HG03196 (cell line): ENCODE results near the gene ADORA1.

Experiments used
- ATAC-seq: cut with Tn5 transposase; IDR thresholded peaks from one replicate; pipeline ENCODE4 v1.9.1; 2021; ENCODE audit not compliant: unreplicated experiment

The ADORA1 gene

DNA sequence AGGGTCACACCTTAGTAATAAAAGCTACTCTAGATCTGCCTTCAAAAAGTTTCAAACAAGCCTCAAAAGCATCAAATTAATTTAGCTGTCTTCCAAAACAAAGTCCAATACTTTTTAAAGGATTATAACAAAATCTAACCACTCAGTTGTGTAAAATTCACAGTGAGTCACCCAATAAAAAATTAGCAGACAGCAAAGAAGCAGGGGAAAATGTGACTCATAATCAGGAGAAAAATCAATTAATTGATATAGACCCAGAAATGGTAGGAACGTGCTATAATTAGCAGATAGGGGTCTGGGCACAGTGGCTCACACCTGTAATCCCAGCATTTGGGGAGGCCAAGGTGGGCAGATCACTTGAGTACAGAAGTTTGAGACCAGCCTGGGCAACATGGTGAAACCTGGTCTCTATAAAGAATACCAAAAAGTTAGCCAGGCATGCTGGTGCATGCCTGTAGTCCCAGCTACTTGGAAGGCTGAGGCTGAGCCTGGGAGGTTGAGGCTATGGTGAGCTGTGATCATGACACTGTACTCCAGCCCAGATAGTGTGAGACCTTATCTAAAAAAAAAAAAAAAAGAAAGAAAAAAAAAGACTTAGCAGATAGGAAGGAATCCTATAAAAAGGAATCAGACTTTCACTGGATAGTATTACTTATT lies 33.6 kb upstream of the ADORA1 start:
- no peak for ATAC-seq

DNA sequence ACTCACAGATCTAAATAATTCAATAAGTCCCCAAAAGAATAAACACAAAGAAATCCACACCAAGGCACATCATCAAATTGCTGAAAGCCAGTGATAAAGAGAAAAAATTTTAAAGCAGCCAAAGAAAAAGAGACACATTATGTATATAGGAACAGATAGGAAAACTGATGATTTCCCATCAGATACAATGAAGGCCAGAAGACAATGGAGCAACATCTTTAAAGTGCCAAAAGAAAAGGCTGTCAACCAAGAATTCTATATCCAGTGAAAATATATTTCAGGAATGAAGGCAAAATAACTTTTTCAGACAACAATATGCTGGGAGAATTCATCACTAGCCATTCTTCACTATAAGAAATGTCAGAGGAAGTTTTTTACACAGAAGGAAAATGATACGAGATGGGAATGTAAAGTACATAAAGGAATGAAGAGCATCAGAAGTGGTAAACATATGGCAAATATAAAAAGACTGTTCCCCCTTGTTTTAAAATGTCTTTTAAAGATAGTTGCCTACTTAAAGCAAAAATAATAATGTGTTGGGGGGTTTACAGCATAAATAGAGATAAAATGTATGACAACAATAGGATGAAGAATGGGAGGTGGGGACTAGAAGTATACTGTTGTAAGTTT lies 32.4 kb upstream of the ADORA1 start:
- no peak for ATAC-seq

DNA sequence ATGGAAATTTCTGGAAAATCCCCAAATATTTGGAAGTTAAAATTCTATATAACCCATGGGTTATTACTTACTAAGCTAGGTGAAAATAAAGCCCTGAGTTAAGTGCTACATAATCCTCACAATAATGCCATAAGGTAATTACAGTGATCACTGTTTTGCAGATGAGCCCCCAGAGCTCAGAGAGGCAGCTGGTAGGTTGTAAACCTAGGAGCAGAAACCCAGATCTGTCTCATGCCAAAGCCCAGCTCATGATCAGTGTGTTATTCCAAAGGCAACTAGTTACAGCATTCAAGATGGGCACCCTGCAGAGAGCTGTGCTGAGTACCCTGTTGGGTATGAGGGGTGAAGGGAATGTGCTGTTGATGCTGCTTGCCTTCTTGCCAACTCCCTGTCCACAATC lies 31.0 kb upstream of the ADORA1 start:
- no peak for ATAC-seq

DNA sequence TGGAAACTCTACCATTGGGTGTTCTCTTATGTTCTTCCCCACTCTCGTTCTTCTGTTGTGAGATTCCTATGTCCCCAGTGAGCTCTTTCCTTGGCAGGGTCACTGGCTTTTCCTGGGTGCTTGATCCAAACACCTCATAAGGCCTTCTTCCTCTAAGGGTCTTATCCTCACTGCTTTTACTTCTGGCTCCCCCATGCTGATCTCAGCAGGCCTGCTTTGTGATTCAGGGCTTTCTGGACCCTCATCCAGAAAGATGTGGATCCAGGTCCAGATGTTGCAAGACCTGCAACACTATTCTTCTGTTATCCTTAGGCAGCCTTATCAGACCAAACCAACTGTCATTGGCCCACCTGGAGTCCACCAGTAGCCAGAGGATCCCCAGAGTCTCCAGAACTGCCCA lies 30.5 kb upstream of the ADORA1 start:
- ATAC-seq, result no peak

DNA sequence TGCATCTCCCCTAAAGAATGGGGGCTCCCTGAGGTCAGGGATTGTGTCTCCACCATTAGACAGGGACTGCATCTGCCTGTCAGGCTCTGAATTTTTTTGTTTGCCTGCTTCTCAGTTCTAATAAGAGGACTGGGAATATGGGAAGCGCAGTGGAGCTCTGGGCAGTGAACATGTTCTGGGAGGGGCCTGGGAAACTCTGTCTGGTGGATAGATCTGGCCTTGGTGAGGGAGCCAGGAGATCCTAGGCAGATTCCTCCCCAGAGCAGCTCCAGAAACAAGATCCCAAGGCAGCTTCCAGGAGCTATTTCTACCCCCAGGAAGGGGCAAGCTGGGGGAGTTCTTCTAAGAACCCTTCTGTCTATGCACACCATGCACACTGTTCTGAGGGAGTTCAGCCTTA lies 29.1 kb upstream of the ADORA1 start:
- ATAC-seq, result no peak

DNA sequence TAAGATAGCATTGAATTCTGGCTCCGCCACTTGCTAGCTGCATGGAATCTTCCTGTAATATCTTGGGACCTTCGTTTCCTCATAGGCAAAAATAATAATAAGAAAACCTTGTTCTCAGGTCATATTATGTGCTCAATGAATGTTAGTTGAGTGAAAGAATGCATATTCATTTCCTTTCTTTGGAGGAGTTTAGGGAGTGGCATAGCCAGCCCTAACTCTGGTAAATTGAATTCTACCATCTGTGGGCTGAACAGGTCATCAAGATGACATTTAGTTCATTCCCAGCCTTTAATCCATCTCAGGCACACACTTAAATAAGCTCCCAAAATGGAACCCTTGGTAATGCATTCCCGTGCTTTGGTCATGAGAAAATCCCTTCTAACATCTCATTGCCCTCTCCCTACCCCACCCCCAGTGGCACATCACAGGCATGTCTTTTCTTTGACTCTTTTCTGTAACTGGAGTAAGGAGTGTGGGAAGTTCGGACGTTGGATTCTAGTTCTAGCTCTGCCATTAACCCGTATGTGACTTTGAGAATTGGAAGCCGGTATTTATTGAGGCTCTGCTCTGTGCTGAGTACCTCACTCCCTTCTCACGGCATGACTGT lies 28.5 kb upstream of the ADORA1 start:
- no peak for ATAC-seq

DNA sequence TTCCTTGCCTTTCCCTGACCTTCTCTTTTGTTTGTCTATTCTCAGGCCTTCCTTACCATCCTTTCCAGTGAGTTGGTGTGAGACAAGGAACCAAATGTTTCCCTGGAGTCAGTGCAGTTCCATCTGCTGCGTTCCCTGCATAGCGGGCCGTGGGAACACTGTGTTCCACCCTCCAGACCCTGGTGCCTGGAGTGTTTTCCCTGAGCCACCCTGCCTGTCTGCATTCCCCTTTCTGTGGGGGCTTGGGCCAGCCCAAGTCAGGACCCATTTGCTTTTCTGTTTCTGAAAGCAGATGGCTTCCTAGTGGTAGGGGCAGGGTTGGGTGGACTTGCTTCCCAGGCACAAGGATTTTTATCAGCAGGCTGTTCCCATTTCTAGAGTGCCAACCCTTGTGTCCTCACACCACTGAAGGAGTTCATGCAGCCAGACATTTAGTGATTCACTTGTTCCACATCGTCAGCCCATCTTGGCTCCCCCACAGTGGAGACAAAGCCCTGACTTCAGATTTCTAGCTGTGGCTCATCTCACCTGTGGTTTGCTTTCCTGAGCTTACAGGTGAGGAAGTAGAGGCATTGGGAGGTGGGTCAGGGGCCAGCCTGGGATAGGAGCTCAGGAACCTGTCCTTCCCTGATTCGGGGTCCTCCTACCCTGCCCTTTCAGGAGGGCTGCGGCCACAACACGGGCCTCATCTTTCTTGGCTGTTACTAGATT lies 27.6 kb upstream of the ADORA1 start:
- no peak for ATAC-seq

DNA sequence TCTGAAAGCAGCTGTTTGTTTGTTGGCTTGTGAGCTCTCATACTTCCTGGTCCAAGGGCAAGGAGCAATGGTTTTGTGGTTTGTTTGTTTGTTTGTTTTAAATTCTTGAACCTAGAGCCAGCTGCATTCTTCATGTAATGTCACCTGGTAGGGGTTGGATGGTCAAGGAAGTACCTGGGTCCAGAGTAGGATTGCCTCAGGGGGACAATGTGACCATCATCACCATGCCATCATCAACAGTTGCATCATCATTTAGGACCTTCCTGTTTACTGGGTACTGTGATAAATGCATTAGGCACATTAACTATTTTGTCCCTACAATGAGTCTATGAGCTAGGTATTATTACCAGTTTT lies 27.0 kb upstream of the ADORA1 start:
- no peak for ATAC-seq

DNA sequence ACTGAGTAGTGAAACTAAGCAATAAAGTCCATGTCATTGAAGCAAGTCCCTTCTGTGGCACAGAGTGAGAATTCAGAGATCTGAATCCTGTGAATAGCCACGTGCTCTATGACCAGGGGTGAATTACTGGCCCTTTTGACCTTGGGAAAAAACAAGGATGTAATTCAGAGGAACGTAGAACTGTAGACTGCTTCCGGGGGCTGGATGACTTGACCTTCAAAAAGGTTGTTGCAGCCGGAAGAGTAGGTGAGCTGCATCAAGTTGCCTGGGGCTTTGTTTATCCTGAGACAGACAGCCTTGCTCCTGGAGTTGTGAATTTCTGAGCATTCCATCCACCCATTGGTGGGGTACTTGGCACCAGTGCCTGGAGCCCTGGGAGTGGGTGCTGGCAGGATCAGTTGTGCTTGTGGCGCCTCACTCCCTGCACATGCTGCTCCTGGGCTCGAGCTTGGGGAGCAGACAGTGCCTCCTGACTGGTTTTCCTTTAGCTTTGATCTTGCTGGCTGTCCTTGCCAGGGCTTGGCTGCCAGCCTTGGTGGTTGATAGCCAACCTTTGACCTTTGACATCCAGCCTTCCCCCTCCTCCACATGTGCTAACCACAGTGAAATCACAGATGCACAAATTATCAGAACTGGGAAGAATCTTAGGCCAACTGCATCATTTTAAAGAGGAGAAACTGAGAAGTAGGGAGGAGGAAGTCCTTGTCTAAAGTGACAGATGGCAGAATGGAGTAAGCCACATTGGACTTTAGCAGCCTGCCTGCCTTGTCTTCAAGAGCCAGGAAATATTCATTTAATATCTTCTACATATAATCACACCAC lies 25.5 kb upstream of the ADORA1 start:
- ATAC-seq, result no peak

DNA sequence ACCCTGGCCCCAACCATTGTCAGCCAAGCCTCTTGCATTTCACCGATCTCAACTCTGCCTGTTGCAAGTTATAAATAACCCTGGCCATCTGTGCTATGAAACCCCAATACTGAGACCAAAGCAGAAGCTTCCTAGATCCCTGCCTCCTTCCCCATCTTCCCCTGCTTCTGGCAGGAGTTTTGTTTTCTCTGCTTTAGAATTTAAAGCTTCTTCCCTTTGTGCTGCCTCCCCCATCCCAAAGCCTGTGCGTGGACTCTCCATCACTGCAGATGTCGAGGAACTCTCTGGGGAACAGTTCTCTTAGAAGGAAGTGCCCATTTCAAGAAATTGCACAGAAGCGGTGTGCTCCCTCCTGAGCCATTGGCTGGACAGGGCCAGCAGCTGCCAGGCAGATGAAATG lies 24.3 kb upstream of the ADORA1 start:
- ATAC-seq, result no peak

DNA sequence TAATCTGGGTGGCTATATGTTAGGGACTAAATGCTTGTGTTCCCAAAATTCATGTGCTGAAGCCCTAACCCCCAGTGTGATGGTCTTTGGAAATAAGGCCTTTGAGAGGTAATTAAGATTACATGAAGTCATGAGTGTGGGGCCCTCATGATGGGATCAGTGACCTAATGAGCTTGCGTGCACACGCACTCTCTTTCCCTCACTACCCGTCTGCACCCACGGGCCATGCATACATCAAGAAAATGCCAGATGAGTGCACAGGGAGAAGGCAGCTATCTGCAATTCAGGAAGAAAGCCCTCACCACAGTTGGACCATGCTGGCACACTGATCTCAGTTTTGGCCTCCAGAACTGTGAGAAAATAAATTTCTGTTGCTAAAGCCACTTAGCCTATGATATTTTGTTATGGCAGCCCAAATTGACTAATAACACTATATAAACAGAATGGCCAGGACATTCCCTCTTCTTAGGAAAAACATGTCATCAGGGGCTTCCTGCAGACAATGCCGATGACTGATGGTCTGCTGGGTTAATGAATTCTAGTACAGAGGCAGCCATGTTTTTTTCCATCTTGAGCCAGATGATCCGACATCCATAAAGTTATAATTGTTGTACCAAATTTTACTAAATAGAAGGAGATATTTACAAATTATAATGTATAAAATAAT lies 23.6 kb upstream of the ADORA1 start:
- ATAC-seq, result no peak

DNA sequence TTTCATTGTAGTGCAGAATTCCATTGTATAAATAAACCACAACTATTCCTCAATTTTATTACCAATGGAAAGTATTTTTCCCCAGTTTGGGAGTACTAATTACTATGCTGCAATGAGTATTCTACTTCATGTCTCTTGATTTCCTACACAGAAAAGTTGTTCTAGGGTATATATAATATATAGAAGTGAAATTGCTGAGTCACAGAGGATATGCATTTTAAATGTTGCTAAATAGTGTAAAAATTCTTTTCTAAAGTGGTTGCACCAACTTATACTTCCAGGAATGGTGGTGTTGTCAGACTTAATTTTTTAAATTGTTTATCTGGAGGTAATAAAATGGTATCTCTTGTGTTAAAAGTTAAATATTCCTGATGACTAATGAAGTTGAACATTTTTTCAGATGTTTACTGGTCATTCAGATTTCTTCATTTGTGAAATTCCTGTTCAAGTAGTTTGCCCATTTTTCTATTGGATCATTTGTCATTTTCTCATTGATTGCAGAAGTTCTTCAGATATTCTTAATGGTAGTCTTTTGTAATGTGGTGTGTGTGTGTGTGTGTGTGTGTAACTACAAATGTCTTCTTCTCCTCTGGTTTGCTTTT lies 22.6 kb upstream of the ADORA1 start:
- no peak for ATAC-seq

DNA sequence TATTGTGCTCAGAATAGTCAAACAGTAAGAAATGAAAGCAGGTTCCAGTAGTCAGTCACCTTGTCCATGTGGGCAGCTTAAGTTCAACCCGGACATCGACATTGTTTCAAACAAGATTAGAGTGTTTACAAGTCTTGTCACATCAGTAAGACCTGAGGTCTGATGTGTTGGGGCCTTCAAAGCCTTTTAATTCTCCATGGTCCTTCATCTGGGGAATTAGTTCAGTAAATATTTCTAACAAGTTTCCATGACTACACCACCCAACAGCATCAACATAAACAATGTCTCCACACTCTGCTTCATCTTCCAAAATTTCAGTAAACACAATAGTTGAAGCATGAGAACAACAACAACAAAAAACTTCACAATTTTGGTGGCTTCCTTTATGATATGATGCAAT lies 15.1 kb upstream of the ADORA1 start:
- no peak for ATAC-seq

DNA sequence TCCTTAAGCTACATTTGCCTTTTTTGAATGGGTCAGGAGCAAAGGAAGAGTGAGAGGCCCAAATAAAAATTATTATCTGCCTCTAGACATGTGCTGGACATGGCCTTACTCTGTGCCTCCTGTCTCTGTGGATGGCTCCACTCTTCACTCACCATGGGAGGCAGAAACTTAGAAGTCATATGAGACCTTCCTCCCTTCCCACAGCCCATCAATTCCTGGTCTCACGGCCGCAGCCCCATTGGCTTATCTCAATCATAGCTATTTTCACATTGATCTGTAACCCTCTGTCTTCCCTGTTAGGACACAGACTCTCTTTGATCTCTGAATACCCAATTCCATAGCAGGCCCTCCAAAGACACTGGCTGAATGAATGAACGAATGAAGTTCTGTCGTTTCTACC lies 14.2 kb upstream of the ADORA1 start:
- no peak for ATAC-seq

DNA sequence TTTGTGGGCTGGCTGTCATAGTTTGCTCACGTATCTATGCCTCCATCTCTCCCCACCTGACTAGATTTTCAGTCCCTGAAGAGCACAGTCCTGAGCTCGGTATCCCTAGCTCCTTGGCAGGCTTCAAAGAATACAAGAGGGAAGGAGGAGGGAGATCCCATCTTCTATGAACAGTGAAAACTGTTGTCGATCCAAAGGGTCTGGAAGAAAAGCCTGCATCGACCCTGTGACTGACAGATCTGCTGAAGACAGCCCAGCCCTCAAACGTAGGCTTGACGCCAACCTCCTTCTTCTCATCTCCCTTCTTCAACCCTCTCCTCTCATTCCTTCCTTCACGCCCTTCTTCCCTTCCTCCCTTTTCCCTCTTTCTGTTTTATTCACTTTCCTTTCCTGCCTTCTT lies 13.3 kb upstream of the ADORA1 start:
- no peak for ATAC-seq

DNA sequence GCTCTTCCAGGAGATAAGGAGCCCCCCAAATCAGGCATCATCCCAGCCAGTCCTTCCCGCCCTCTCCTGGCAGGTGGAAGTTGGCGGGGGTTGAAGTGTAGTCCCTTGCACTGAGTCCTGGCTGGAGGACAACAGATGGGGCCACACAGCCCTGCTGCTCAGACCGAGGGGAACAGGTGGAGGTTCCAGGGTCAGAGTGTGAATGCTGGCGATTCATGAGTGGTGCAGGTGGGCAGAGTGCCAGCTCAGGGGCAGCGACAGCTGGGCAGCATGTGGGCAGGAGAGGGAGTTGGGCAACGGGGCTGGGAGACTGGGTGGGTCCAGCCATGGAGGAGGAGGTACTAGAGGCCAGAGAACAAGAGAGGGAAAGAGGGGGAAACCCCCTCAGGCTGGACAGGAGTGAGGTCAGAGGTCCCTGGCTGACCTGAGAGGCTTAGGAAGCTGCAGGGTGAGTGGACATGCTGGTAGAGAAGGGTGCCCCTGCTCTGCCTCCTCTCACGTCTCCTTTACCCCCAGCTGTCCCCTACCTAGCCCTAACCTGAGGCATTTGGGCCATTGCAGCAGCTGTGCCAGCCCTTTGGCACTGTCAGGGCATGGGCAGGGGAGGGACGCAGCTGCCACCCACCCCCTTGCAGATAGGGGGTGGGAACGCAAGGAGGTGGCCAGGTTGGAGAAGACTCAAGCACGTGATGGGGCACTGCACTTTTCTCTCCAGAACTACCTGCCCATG lies 11.3 kb upstream of the ADORA1 start:
- ATAC-seq, result no peak

DNA sequence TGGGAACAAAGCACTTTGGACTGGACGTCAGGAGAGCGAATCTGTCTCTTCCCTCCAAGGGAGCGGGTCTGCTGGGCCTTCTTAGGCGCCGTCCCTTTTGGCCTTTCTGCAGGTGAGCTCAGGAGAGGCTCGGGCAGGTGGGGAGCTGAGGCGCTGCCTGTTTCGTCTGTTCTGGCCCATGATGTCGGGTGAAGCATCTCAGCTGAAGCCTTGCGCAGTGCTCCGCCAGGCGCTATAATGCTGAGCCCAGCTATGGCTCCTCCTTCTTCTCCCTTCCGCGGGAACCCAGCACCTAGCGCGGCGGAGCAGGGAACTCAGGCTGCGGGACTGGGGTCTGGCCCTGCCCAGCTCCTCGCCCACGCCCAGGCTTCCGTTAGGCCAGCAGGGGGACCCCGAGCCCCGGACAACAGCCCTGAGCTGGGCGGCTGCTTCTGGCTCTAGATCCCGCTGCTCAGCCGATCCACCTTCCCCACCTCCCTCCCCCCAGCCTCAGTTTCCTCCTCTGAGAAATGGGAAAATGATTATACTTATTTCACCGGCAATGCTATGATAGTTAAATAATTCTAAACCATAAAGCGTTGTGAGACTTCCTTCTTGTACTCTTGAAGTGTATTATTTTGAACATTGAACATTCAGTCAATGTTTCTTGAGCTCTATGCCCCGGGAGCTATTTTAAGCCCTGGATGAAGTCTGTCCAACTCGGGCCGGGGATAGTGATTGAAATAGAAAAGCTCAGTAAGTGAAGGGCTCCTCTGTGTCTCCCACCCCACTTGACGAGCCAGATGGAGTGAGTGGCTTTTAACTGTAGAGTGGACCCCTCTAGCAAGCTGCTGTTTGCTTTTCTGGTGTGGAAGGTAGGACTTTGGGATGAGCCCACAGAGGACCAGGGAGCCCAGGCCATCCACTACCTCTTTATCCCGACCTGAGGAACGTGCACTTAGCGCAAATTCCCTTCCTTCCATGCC lies 9.6 kb upstream of the ADORA1 start:
- no peak for ATAC-seq

DNA sequence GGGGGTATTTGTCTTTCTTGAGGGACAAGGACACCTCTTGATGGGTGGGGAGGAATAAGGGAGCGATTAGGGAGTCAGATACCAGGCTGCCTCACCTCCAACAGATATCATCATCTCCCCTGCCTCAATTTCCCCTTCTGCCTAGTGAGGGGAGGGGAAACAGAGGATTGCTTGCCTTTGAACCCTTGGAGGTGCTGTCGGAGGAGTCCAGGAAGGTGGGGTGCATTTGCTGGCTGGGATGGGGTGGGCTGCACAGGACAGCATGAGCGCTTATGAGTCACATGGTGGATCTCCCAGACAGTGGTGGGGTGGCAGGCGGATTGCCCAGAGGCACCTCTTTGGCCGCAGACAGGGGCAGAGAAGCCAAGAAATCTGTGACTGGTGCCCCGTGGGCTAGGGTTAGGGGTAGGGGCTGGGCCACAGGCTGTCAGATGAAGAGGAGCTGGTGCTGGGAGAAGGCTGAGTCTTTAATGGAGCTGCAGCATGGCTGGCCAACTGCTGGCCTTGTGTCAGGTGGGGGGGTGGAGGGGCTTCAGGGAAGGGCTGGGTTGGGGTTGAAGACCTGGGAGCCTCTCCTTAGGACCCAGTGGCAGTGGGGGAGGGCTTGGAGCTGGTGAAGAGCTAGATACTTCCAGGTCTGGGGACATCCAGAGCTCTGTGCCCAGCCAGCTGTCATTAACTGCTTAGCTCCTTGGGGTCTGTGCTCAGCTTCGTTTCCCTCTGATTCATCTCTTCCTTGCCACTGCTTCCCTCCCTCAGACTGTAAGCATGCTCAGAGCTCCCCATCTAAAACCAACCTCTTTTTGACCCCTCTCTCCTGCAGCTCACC lies 7.0 kb upstream of the ADORA1 start:
- ATAC-seq, result no peak
